Tibial artery (tissue), 4 donors: ENCODE measurements around the gene SLC11A2.

Source experiments
- DNase-seq, 2 donors: peaks; one replicate each; pipeline ENCODE4 v3.0.0-alpha.2; 2019
- H3K27ac ChIP-seq, 2 donors: fragments of 200-600 bp; sonication (generic) in 1 of 2; 1 replicate in 1 of 2; 2 replicates in 1 of 2; pipeline ENCODE4 v1.5.1; 2018 to 2019; ENCODE audit warnings: mild to moderate bottlenecking in 1 of 2
- H3K27me3 ChIP-seq, 2 donors: fragments of 200-600 bp; sonication (generic) in 1 of 2; one replicate each; pipeline versions ENCODE4 v1.5.1 to v1.6.0; 2016 to 2019
- H3K36me3 ChIP-seq, 3 donors: fragments of 200-600 bp; sonication (generic) in 2 of 3; one replicate each; pipeline ENCODE4 v1.5.1; 2016 to 2019; ENCODE audit warnings: mild to moderate bottlenecking in 2 of 3
- H3K4me1 ChIP-seq, 4 donors: fragments of 200-600 bp; sonication (generic) in 2 of 4; 1 replicate in 3 of 4; 2 replicates in 1 of 4; pipeline ENCODE4 v1.5.1; 2016 to 2019
- H3K4me3 ChIP-seq, 2 donors: fragments of 200-600 bp; sonication (generic) in 1 of 2; 1 replicate in 1 of 2; 2 replicates in 1 of 2; pipeline ENCODE4 v1.5.1; 2018 to 2019; ENCODE audit warnings: mild to moderate bottlenecking in 2 of 2
- H3K9me3 ChIP-seq, 3 donors: fragments of 200-600 bp; sonication (generic) in 1 of 3; one replicate each; pipeline ENCODE4 v1.5.1; 2016 to 2019
- CTCF ChIP-seq, 2 experiments: fragments of 200-600 bp in 1 of 2; fragments of 450-650 bp in 1 of 2; IDR thresholded peaks; one replicate each; pipeline ENCODE4 v1.5.1; 2017 to 2019; ENCODE audit warnings: antibody characterized with exemption in 2 of 2, mild to moderate bottlenecking in 1 of 2, moderate library complexity in 1 of 2
- intact Hi-C: fragments of 100-400 bp; cut with DNase I; formaldehyde crosslinking; loops from one replicate; pipeline ENCODE4 v1.15.0; 2023; ENCODE audit warnings: low total_unique reads

Gene SLC11A2

GRCh38 chr12:51036279-51036678, 10.1 kb upstream of the SLC11A2 start:
- DNase-seq: no peak
- Histone ChIP-seq H3K4me1 (no peaks in the 10 kb centered on the region), H3K36me3 (no peaks in the 10 kb centered on the region), H3K27ac (no peak overlapping the region), H3K27me3 (no peaks in the 10 kb centered on the region), H3K4me3 (no peak overlapping the region), H3K9me3 (no peaks in the 10 kb centered on the region)
- intact Hi-C loops: no loop called here
- TF ChIP-seq CTCF (IDR thresholded peaks at IDR 0.05): no peak

GRCh38 chr12:51033457-51034089, 7.4 kb upstream of the SLC11A2 start:
- no peak for TF ChIP-seq CTCF (IDR thresholded peaks at IDR 0.05)
- Histone ChIP-seq H3K27me3 (no peaks in the 10 kb centered on the region), H3K9me3 (no peaks in the 10 kb centered on the region), H3K36me3 (no peaks in the 10 kb centered on the region), H3K4me1 (no peaks in the 10 kb centered on the region), H3K4me3 (no peak overlapping the region), H3K27ac (no peak overlapping the region)
- DNase-seq: no peak
- intact Hi-C loops: no loop called here

DNA sequence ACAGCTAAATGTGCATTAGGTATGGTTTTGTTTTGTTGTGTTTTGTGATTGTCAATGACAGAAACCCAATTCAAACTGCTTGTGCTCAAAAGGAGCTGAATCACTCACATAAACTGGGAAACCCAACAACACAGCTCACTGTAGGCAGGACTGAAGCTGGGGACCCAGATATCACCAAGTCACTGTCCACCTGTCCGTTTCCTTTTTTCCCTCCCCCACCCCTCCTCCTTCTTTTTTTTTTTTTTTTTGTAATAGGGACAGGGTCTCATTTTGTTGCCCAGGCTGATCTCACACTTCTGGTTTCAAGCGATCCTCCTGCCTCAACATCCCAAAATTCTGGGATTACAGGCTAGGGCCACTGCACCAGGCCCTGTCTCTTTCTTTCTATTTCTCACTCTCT, 6.9 kb upstream of the SLC11A2 start:
- no peak overlapping the region for H3K27ac ChIP-seq
- H3K9me3 ChIP-seq: no peaks in the 10 kb centered on the region
- no peak for TF ChIP-seq CTCF (IDR thresholded peaks at IDR 0.05)
- intact Hi-C loops: no loop called here
- no peaks in the 10 kb centered on the region for H3K27me3 ChIP-seq
- no peak overlapping the region for H3K4me3 ChIP-seq
- H3K36me3 ChIP-seq: no peaks in the 10 kb centered on the region
- no peaks in the 10 kb centered on the region for H3K4me1 ChIP-seq
- DNase-seq: no peak

- Histone ChIP-seq H3K27ac (no peak overlapping the region), H3K36me3 (no peaks in the 10 kb centered on the region), H3K4me1 (peaks cover 0 to 15% (median 6%) of the 10 kb centered on the region in 4 donors), H3K4me3 (no peak overlapping the region), H3K9me3 (no peaks in the 10 kb centered on the region), H3K27me3 (no peaks in the 10 kb centered on the region)
- no peak for DNase-seq
- TF ChIP-seq CTCF (IDR thresholded peaks at IDR 0.05): no peak
- intact Hi-C loops: no loop called here
Observed at GRCh38 chr12:51028813-51029150, 2.6 kb upstream of the SLC11A2 start.

GRCh38 chr12:51028126-51028812, 2.1 kb upstream of the SLC11A2 start:
- no peaks in the 10 kb centered on the region for H3K36me3 ChIP-seq
- no peak overlapping the region for H3K4me3 ChIP-seq
- TF ChIP-seq CTCF (IDR thresholded peaks at IDR 0.05): peak in 1 of 2 experiments; percentile 16
- intact Hi-C loops: no loop called here
- DNase-seq: peak in 1 of 2 donors; percentile 29
- peaks cover 0 to 20% (median 10%) of the 10 kb centered on the region in 4 donors for H3K4me1 ChIP-seq
- no peak overlapping the region for H3K27ac ChIP-seq
- no peaks in the 10 kb centered on the region for H3K27me3 ChIP-seq
- H3K9me3 ChIP-seq: no peaks in the 10 kb centered on the region
